Measurements from ENCODE around the gene CCBE1. TPM values are rescaled to one million over a fixed set of nuclear protein-coding genes. Genes with fewer than 3 reads are reported as not detected.

CCBE1 gene
- total RNA-seq, 2 donors from 2014 or later = 1.6 to 1.8 TPM

DNA sequence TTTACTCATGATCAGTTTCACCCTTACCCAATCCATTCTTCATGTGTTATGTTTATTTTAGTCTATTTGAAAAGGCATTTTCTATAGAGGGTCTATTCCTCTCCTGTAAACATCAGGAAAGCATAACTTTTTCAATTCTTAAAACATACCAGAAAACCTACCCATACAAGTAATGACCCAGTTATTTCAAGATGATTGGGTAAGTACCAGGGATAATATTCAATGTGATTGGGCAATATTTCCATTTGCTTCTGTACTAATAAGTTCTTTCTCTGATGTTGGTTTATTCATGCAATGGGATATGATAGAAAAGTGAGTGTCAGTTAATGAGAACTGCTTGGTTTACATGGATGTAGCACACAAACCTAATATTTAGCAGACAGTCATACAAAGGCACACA, 87.6 kb downstream of the CCBE1 start:
- H3K4me1 ChIP-seq (ENCODE audit: control insufficient read depth in 1 of 2, low read depth in 2 of 2) = peaks cover 0 to 4% of the 10 kb centered on the region in 2 donors
- H3K4me3 ChIP-seq = no peak overlapping the region
- no peaks in the 10 kb centered on the region for H3K36me3 ChIP-seq
- TF ChIP-seq, protein P1, sequence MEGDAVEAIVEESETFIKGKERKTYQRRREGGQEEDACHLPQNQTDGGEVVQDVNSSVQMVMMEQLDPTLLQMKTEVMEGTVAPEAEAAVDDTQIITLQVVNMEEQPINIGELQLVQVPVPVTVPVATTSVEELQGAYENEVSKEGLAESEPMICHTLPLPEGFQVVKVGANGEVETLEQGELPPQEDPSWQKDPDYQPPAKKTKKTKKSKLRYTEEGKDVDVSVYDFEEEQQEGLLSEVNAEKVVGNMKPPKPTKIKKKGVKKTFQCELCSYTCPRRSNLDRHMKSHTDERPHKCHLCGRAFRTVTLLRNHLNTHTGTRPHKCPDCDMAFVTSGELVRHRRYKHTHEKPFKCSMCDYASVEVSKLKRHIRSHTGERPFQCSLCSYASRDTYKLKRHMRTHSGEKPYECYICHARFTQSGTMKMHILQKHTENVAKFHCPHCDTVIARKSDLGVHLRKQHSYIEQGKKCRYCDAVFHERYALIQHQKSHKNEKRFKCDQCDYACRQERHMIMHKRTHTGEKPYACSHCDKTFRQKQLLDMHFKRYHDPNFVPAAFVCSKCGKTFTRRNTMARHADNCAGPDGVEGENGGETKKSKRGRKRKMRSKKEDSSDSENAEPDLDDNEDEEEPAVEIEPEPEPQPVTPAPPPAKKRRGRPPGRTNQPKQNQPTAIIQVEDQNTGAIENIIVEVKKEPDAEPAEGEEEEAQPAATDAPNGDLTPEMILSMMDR (IDR thresholded peaks at IDR 0.05) = no peak
- ATAC-seq (ENCODE audit: insufficient number of reproducible peaks, low FRiP score, low read depth) = no peak
- no peaks in the 10 kb centered on the region for H3K27me3 ChIP-seq (replicated peaks; ENCODE audit: insufficient read depth)
- H3K9me3 ChIP-seq = no peaks in the 10 kb centered on the region
- DNase-seq (ENCODE audit: low spot score) = no peak
- no peak overlapping the region for H3K27ac ChIP-seq

DNA sequence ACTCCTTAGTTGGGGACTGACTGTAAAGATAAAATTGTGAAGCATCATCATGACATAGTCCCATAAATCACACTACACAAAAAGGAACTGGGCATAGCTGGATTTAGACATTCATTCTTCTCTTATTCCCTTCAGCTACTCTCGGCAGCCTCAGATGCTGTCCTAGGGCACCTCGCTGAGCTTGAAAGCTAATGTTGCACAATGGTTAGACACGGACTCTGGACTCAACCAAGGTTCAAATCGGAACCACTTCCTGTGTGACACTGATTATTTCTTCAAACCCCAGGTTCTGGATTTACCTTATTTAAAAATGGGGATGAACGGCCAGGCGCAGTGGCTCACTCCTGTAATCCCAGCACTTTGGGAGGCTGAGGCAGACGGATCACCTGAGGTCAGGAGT, 89.8 kb downstream of the CCBE1 start:
- Histone ChIP-seq H3K27ac (no peak overlapping the region), H3K4me1 (ENCODE audit: control insufficient read depth in 1 of 2, low read depth in 2 of 2) (peaks cover 0 to under 1% of the 10 kb centered on the region in 2 donors), H3K36me3 (no peaks in the 10 kb centered on the region), H3K4me3 (no peak overlapping the region), H3K27me3 (replicated peaks; ENCODE audit: insufficient read depth) (no peaks in the 10 kb centered on the region), H3K9me3 (no peaks in the 10 kb centered on the region)
- TF ChIP-seq, protein P1 (IDR thresholded peaks at IDR 0.05) = no peak
- no peak for ATAC-seq (ENCODE audit: insufficient number of reproducible peaks, low FRiP score, low read depth)
- DNase-seq (ENCODE audit: low spot score) = no peak

DNA sequence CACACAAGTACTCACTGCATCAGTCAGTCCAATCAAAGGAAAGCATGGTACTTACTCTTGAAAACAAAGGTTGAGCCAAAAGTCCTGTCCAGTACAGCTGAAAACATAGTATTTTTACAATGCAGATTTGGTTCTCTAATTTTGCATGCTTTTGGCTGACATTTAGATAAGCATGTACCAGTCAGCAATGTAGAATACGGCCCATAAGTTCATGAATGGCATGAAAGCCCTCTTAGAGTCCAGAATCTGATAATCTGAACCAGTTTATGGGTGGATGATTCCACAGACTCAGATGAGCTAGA, 90.2 kb downstream of the CCBE1 start:
- TF ChIP-seq, protein P1 (IDR thresholded peaks at IDR 0.05) = no peak
- H3K4me1 ChIP-seq (ENCODE audit: control insufficient read depth in 1 of 2, low read depth in 2 of 2) = no peaks in the 10 kb centered on the region

DNA sequence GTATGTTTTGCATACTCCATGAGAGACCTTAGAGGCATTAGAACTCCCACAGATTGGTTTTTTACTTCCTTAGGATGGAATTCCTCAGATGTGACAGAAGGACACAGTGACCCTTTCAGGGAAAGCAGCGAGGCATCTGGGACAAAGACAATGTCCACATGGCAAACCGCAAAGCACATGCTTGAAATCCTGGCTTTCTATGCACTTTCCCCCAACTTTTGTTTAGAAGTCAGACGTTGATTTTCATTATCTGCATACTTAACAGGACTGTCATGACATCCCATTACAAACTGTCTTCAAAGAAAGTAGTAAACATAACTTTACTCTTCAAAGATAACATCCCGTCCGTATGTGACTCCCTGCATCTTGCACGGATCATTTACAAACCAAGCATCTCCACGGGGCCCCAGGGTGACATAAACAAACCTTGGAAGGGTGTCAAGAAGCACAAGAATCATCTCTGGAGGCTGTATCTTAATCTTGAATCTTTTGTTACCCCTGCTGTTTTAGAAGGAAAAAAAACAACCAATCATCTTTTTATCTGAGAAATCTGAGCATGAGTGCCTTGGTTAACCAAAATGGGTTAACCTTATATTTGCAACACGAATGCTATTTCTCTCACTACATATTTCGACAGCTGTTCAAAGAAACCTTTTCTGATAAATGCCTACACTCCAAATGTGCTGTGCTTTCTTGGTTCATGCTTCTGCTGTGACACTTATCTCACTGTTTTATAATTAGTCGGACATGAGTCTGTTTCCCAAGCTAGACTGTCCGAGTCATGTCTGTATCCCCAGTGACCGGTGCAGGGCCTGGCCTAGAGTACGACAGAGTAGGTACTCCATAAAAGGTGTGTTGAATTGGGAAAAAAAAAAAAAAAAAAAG, 90.8 kb downstream of the CCBE1 start:
- ATAC-seq (ENCODE audit: insufficient number of reproducible peaks, low FRiP score, low read depth) = no peak
- H3K36me3 ChIP-seq = no peaks in the 10 kb centered on the region
- H3K4me1 ChIP-seq (ENCODE audit: control insufficient read depth in 1 of 2, low read depth in 2 of 2) = no peaks in the 10 kb centered on the region

More for the DNA sequence above, 90.2 kb downstream of the CCBE1 start:
- Histone ChIP-seq H3K27me3 (replicated peaks; ENCODE audit: insufficient read depth) (no peaks in the 10 kb centered on the region), H3K9me3 (no peaks in the 10 kb centered on the region), H3K4me3 (no peak overlapping the region), H3K27ac (no peak overlapping the region), H3K36me3 (no peaks in the 10 kb centered on the region)
- ATAC-seq (ENCODE audit: insufficient number of reproducible peaks, low FRiP score, low read depth) = no peak
- no peak for DNase-seq (ENCODE audit: low spot score)

DNA sequence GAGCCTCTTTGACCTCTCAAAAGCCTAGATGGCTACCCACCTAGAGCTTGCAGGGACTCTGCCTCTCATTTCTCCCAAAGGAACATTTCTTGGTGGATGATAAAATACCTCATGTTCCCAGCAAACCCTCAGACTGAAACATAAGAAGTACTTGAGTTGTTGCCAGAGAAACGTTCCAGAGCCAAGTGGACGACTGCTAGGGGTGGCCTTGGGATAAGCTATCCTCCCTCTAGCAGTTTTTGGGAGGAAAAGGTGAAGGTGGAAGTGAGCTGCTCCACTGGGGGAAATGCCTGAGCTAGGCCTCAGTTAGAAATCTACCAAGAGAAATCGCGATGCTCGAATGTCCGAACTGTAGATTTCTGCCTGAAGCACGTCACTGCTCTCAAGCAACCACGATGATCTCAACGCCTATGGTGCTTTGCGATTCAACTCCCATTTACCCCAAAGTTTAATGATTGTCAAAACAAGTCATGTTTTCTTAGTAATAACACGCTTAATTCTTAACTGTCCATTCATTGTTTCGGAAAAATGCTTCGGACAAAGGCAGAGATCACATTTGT, 91.5 kb downstream of the CCBE1 start:
- Histone ChIP-seq H3K9me3 (no peaks in the 10 kb centered on the region), H3K36me3 (no peaks in the 10 kb centered on the region), H3K4me3 (no peak overlapping the region), H3K27me3 (replicated peaks; ENCODE audit: insufficient read depth) (no peaks in the 10 kb centered on the region), H3K4me1 (ENCODE audit: control insufficient read depth in 1 of 2, low read depth in 2 of 2) (no peaks in the 10 kb centered on the region), H3K27ac (no peak overlapping the region)
- ATAC-seq (ENCODE audit: insufficient number of reproducible peaks, low FRiP score, low read depth) (no peak), DNase-seq (ENCODE audit: low spot score) (no peak)
- TF ChIP-seq, protein P1 (IDR thresholded peaks at IDR 0.05) = no peak

More for the DNA sequence above, 90.8 kb downstream of the CCBE1 start:
- no peak overlapping the region for H3K4me3 ChIP-seq
- no peaks in the 10 kb centered on the region for H3K9me3 ChIP-seq
- H3K27me3 ChIP-seq (replicated peaks; ENCODE audit: insufficient read depth) = no peaks in the 10 kb centered on the region
- no peak overlapping the region for H3K27ac ChIP-seq
- DNase-seq (ENCODE audit: low spot score) = no peak
- TF ChIP-seq, protein P1 (IDR thresholded peaks at IDR 0.05) = no peak

Measured in thoracic aorta (tissue), 2 donors.